GM12878 (cell line): Measurements from ENCODE around the gene FAM228B. TPM values are rescaled to one million over a fixed set of nuclear protein-coding genes. Genes with fewer than 3 reads are reported as not detected.

ENCODE experiments used
- ATF7 ChIP-seq: fragments of 450-650 bp; IDR thresholded peaks from 2 replicates; pipeline ENCODE4 v1.6.1; 2016; ENCODE audit warnings: low read depth, mild to moderate bottlenecking
- BHLHE40 ChIP-seq, 2 experiments: fragments of 450-650 bp in 1 of 2; IDR thresholded peaks; 2 replicates each; pipeline ENCODE4 v1.6.1; 2011 to 2017; ENCODE audit warnings: low read depth in 2 of 2, borderline replicate concordance in 1 of 2, improper control_type of control experiment in 1 of 2, low read length in 1 of 2, mild to moderate bottlenecking in 1 of 2
- CTCF ChIP-seq, 3 experiments: IDR thresholded peaks in 2 of 3; conservative IDR thresholded peaks in 1 of 3; 2 replicates each; pipeline ENCODE4 v1.5.1; 2011; ENCODE audit warnings: low read depth in 3 of 3, low read length in 3 of 3, mild to moderate bottlenecking in 3 of 3, control low read depth in 2 of 3, moderate library complexity in 2 of 3, inconsistent platforms in 1 of 3, mixed read lengths in 1 of 3; ENCODE audit not compliant: control insufficient read depth in 2 of 3, insufficient read depth in 1 of 3; ENCODE audit errors: extremely low read depth in 1 of 3
- CUX1 ChIP-seq: IDR thresholded peaks from 2 replicates; pipeline ENCODE4 v1.6.1; 2012; ENCODE audit warnings: improper control_type of control experiment, low read depth, low read length; ENCODE audit not compliant: insufficient replicate concordance
- E2F8 ChIP-seq: fragments of 450-650 bp; IDR thresholded peaks from 2 replicates; pipeline ENCODE4 v1.6.1; 2018; ENCODE audit warnings: mild to moderate bottlenecking, low read depth, moderate library complexity; ENCODE audit not compliant: partially characterized antibody
- FOS ChIP-seq: IDR thresholded peaks from 3 replicates; pipeline ENCODE4 v1.6.1; 2011; ENCODE audit warnings: borderline replicate concordance; ENCODE audit not compliant: insufficient read length; ENCODE audit errors: extremely low read depth
- IKZF2 ChIP-seq, 2 experiments: fragments of 450-650 bp; IDR thresholded peaks; 2 replicates each; pipeline ENCODE4 v1.6.1; 2017; ENCODE audit warnings: mild to moderate bottlenecking in 2 of 2, moderate library complexity in 2 of 2
- IRF5 ChIP-seq: fragments of 450-650 bp; IDR thresholded peaks from 2 replicates; pipeline ENCODE4 v1.6.1; 2017; ENCODE audit warnings: borderline replicate concordance
- NFYB ChIP-seq: IDR thresholded peaks from 2 replicates; pipeline ENCODE4 v1.6.1; 2011; ENCODE audit warnings: low read depth, mild to moderate bottlenecking, low read length, improper control_type of control experiment, moderate library complexity; ENCODE audit not compliant: insufficient read depth
- PKNOX1 ChIP-seq: fragments of 450-650 bp; IDR thresholded peaks from 2 replicates; pipeline ENCODE4 v1.6.1; 2016; ENCODE audit warnings: mild to moderate bottlenecking
- RAD21 ChIP-seq: IDR thresholded peaks from 2 replicates; pipeline ENCODE4 v1.6.1; 2011; ENCODE audit warnings: mild to moderate bottlenecking, low read depth, low read length, moderate library complexity; ENCODE audit not compliant: insufficient read depth
- RAD51 ChIP-seq: fragments of 450-650 bp; IDR thresholded peaks from 2 replicates; pipeline ENCODE4 v1.6.1; 2016; ENCODE audit warnings: moderate library complexity, mild to moderate bottlenecking, inconsistent platforms
- SREBF1 ChIP-seq: IDR thresholded peaks from 2 replicates; pipeline ENCODE4 v1.6.1; 2012; ENCODE audit warnings: mild to moderate bottlenecking, low read length
- SUPT20H ChIP-seq: IDR thresholded peaks from 2 replicates; pipeline ENCODE4 v1.6.1; 2011; ENCODE audit warnings: low read depth, mild to moderate bottlenecking, low read length, moderate library complexity, borderline replicate concordance; ENCODE audit not compliant: control insufficient read depth
- polyA plus RNA-seq, 11 experiments: library from polyadenylated mRNA; depleted of rRNA in 4 of 11; unstranded in 6 of 11; stranded (reverse) in 5 of 11; fragments of >200 nt; fragmentation: Nextera tagmentation in 4 of 11; fragmentation: Illumina TruSeq in 1 of 11; extraction: Ambion mirVana in 4 of 11; extraction: Trizol in 1 of 11; gene quantifications; 1 replicate in 1 of 11; 2 replicates in 10 of 11; pipeline versions ENCODE4 v1.2.1 to v1.2.3, GENCODE V29; 2011 to 2016; ENCODE audit warnings: inconsistent platforms in 2 of 11, missing spikeins in 2 of 11, low read depth in 1 of 11
- total RNA-seq, 4 experiments: library from RNA; depleted of rRNA in 3 of 4; stranded (reverse); fragments of >200 nt in 3 of 4; fragmentation: Illumina TruSeq in 1 of 4; extraction: Trizol in 1 of 4; gene quantifications; 2 replicates each; pipeline versions ENCODE4 v1.2.1 to v1.2.3, GENCODE V29; 2013 to 2021

Gene FAM228B
- total and polyA plus RNA-seq, 10 of the 15 experiments (the other 5 are each of a cell fraction or from before 2014, with no cell fraction given): 3.9 to 11.0 (median 7.5) TPM

GRCh38 chr2:24075915-24076848 lies 47.1 kb upstream of the FAM228B start, which contains the start of gene SF3B6 (continued):
- TF ChIP-seq CTCF (IDR thresholded peaks at IDR 0.05 in 2 of 3, conservative IDR thresholded peaks at IDR 0.05 in 1 of 3; ENCODE audit: control insufficient read depth in 2 of 3, extremely low read depth in 1 of 3, insufficient read depth in 1 of 3, low read depth in 3 of 3, low read length in 3 of 3) (no peak), IKZF2 (IDR thresholded peaks at IDR 0.05) (peak; percentile 16 to 38; a peak in 1 of 4 replicates), RAD51 (peak; percentile 31; the same call in 1 of the 2 replicates), SREBF1 (peak; percentile 83), E2F8 (peak; percentile 95), CUX1 (no peak), NFYB (no peak), BHLHE40 (IDR thresholded peaks at IDR 0.05; ENCODE audit: borderline replicate concordance in 1 of 2, low read depth in 2 of 2, low read length in 1 of 2) (0 out of 4 replicates have a peak, but pooled peaks of 1 of the 2 experiments have one; percentile 33), RAD21 (no peak), ATF7 (peak; percentile 95), FOS (no peak), SUPT20H (no peak), IRF5 (peak; percentile 43; the same call in 1 of the 2 replicates), PKNOX1 (peak; percentile 86)
